Endodermal cell (in vitro differentiated cells): ENCODE measurements around the gene COL23A1. TPM values are rescaled to one million over a fixed set of nuclear protein-coding genes. Genes with fewer than 3 reads are reported as not detected.

Experiments used
- DNase-seq: peaks from one replicate; pipeline ENCODE4 v3.0.0-alpha.2; 2017
- H3K27ac ChIP-seq: 2 replicates; pipeline ENCODE4 v1.5.1; 2013; ENCODE audit warnings: mild to moderate bottlenecking, low read depth, low read length, moderate library complexity
- H3K27me3 ChIP-seq: 2 replicates; pipeline ENCODE4 v1.6.1; 2013; ENCODE audit warnings: mild to moderate bottlenecking, low read length, moderate library complexity; ENCODE audit not compliant: insufficient read depth, control insufficient read depth, poor library complexity, severe bottlenecking
- H3K36me3 ChIP-seq: 2 replicates; pipeline ENCODE4 v1.7.0; 2013; ENCODE audit warnings: mild to moderate bottlenecking, low read length, moderate library complexity; ENCODE audit not compliant: control insufficient read depth, insufficient read depth
- H3K4me1 ChIP-seq: one replicate; pipeline ENCODE4 v1.7.0; 2013; ENCODE audit warnings: low read length; ENCODE audit not compliant: control insufficient read depth, insufficient read depth
- H3K4me3 ChIP-seq: 2 replicates; pipeline ENCODE4 v1.5.1; 2013; ENCODE audit warnings: mild to moderate bottlenecking, low read length, moderate library complexity
- H3K9ac ChIP-seq: 2 replicates; pipeline ENCODE4 v1.6.1; 2013; ENCODE audit warnings: mild to moderate bottlenecking, low read length, moderate library complexity; ENCODE audit not compliant: poor library complexity, severe bottlenecking; ENCODE audit errors: extremely low read depth
- H3K9me3 ChIP-seq: 2 replicates; pipeline ENCODE4 v1.6.1; 2013; ENCODE audit warnings: mild to moderate bottlenecking, low read length, moderate library complexity; ENCODE audit not compliant: control insufficient read depth
- H3K27ac Mint-ChIP-seq: 2 replicates; pipeline ENCODE4 v1.8.0; 2020; ENCODE audit warnings: mixed read lengths
- H3K27me3 Mint-ChIP-seq: 2 replicates; pipeline ENCODE4 v1.8.0; 2021; ENCODE audit warnings: mild to moderate bottlenecking, mixed read lengths; ENCODE audit not compliant: insufficient read depth
- H3K36me3 Mint-ChIP-seq: 2 replicates; pipeline ENCODE4 v1.8.0; 2020; ENCODE audit warnings: low read depth, mixed read lengths
- H3K4me1 Mint-ChIP-seq: 2 replicates; pipeline ENCODE4 v1.8.0; 2020; ENCODE audit warnings: mixed read lengths
- H3K4me3 Mint-ChIP-seq: 2 replicates; pipeline ENCODE4 v1.8.0; 2020; ENCODE audit warnings: mild to moderate bottlenecking, moderate library complexity, mixed read lengths
- H3K9me3 Mint-ChIP-seq: 2 replicates; pipeline ENCODE4 v1.8.0; 2020; ENCODE audit warnings: mild to moderate bottlenecking, mixed read lengths
- WGBS, 2 experiments: methylation state at CpG; one replicate each; pipeline versions ENCODE4 v1.1.5 to v1.1.7; 2013; ENCODE audit warnings: missing lambda C conversion rate in 2 of 2, mixed read lengths in 1 of 2; ENCODE audit not compliant: insufficient coverage in 1 of 2, insufficient read length in 1 of 2; 5-methylcytosine and 5-hydroxymethylcytosine counted together
- total RNA-seq, 2 donors: library from RNA; stranded (reverse); fragmentation: NEBNext Ultra II Directional in 1 of 2; extraction: Animal tissue kit (Norgen Biotek cat#: 25700) in 1 of 2; gene quantifications; 2 replicates in 1 of 2; 3 replicates in 1 of 2; pipeline ENCODE4 v1.2.1, GENCODE V29; 2021
- TF ChIP-seq, protein P1 (sequence below): fragments of 200-600 bp; sonication (generic); conservative IDR thresholded peaks from 2 replicates; pipeline ENCODE4 v1.5.0; 2021; ENCODE audit warnings: antibody characterized with exemption, mild to moderate bottlenecking

COL23A1 gene
- total RNA-seq, 2 donors from 2014 or later = 50.2 to 71.3 TPM

DNA sequence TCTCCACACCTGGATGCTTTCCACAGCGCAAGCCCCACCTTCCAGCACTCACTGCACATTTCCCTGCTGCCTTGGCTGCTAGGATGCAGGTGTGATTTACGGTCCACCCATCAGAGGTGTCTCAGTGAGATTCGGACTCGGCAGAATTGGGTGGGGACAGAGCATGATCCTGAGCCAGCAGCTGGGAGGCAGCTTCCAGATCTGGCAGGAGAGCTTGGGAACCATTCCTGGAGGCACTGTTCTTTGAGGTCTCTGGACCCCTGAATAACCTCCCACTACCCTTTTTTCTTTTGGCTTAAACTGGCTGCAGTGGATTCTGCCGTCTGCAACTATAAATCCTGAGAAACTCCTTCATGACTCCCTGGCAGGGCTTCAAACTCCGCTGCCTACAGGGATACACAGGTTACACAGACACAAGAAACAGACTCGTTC, 258.0 kb downstream of the COL23A1 start:
- H3K4me3 Mint-ChIP-seq = no peak overlapping the region
- H3K27ac Mint-ChIP-seq = peak overlapping the region; percentile 35
- Histone ChIP-seq H3K9ac (no peak overlapping the region), H3K4me1 (no peaks in the 10 kb centered on the region), H3K9me3 (no peaks in the 10 kb centered on the region), H3K36me3 (no peaks in the 10 kb centered on the region), H3K4me3 (no peak overlapping the region), H3K27me3 (no peaks in the 10 kb centered on the region), H3K27ac (no peak overlapping the region)
- H3K27me3 Mint-ChIP-seq = no peaks in the 10 kb centered on the region
- no peaks in the 10 kb centered on the region for H3K36me3 Mint-ChIP-seq
- WGBS, 2 experiments = 90 to 92% methylated on average over 5 to 7 of the region's 7 CpGs
- TF ChIP-seq, protein P1, sequence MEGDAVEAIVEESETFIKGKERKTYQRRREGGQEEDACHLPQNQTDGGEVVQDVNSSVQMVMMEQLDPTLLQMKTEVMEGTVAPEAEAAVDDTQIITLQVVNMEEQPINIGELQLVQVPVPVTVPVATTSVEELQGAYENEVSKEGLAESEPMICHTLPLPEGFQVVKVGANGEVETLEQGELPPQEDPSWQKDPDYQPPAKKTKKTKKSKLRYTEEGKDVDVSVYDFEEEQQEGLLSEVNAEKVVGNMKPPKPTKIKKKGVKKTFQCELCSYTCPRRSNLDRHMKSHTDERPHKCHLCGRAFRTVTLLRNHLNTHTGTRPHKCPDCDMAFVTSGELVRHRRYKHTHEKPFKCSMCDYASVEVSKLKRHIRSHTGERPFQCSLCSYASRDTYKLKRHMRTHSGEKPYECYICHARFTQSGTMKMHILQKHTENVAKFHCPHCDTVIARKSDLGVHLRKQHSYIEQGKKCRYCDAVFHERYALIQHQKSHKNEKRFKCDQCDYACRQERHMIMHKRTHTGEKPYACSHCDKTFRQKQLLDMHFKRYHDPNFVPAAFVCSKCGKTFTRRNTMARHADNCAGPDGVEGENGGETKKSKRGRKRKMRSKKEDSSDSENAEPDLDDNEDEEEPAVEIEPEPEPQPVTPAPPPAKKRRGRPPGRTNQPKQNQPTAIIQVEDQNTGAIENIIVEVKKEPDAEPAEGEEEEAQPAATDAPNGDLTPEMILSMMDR = no peak
- H3K9me3 Mint-ChIP-seq = no peaks in the 10 kb centered on the region
- no peak for DNase-seq
- peaks cover 9% of the 10 kb centered on the region for H3K4me1 Mint-ChIP-seq

DNA sequence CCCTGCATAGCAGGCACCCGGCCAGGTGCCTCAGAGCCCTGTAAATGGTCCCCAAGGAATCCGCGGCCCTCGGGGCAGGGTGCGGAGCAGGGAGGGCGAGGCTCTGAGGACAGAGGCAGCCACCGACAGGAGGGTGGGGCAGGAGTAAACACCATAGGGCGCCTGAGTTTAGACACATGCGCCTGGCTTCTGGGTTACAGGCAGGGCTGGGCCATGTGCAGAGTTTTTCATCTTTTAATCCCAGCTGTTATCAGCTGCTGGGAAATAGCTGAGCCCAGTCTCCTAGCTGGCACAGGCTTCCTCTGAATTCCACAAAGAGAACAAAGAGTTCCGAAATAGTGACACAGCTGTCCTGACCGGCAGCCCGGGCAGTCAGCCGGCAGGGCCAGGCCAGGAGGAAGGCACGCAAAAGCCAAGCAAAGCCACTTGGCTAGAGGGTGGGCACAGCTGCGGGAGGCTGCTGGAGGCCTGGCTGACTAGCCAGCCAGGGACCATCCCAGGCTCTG, 258.6 kb downstream of the COL23A1 start:
- Mint-ChIP-seq H3K27me3 (no peaks in the 10 kb centered on the region), H3K4me1 (peaks cover 6% of the 10 kb centered on the region), H3K4me3 (no peak overlapping the region), H3K27ac (no peak overlapping the region), H3K36me3 (no peaks in the 10 kb centered on the region), H3K9me3 (no peaks in the 10 kb centered on the region)
- H3K9me3 ChIP-seq = no peaks in the 10 kb centered on the region
- TF ChIP-seq, protein P1 = no peak
- H3K9ac ChIP-seq = no peak overlapping the region
- H3K4me1 ChIP-seq = no peaks in the 10 kb centered on the region
- no peak overlapping the region for H3K4me3 ChIP-seq
- no peaks in the 10 kb centered on the region for H3K36me3 ChIP-seq
- 91 to 94% methylated on average over 15 of the region's 15 CpGs for WGBS, 2 experiments
- no peaks in the 10 kb centered on the region for H3K27me3 ChIP-seq
- H3K27ac ChIP-seq = no peak overlapping the region
- DNase-seq = no peak

DNA sequence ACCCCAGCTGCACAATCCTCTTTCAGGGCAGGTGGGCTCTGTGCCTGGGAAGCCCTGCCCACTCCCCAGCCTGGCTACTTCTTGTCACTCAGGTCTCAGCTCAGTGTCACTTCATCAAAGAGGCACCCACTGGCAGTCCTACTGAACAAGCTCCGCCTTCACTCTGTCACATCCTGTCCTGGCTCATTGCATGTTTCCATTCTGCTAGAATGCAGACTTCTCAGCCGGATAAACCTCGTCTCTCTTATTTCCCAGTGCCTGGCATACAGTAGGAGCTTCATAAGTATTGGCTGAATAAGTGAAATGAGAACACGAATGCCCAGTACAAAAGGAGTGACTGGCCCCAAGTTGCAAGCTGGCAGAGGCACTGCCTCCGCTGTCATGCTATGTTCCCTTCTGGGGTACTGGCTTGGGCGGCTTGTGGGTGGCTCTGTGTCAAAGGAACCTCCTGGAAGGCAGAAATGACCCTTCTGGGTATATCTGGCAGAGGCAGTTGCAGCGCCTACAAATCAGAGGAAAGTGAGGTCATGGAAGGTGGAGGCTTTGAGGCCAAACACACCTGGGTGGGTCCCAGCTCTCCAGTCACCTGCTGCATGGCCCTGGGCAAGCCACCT, 259.3 kb downstream of the COL23A1 start:
- TF ChIP-seq, protein P1 = no peak
- H3K36me3 Mint-ChIP-seq = no peaks in the 10 kb centered on the region
- Histone ChIP-seq H3K36me3 (no peaks in the 10 kb centered on the region), H3K9ac (no peak overlapping the region), H3K4me3 (no peak overlapping the region), H3K4me1 (no peaks in the 10 kb centered on the region), H3K27ac (no peak overlapping the region), H3K9me3 (no peaks in the 10 kb centered on the region), H3K27me3 (no peaks in the 10 kb centered on the region)
- H3K9me3 Mint-ChIP-seq = no peaks in the 10 kb centered on the region
- DNase-seq = no peak
- peaks cover 6% of the 10 kb centered on the region for H3K4me1 Mint-ChIP-seq
- H3K4me3 Mint-ChIP-seq = no peak overlapping the region
- H3K27me3 Mint-ChIP-seq = no peaks in the 10 kb centered on the region
- no peak overlapping the region for H3K27ac Mint-ChIP-seq
- 94 to 97% methylated on average over 3 to 7 of the region's 7 CpGs for WGBS, 2 experiments
